Measurements from ENCODE around the gene WDCP.
"Not testable (repeated sequence)": the region's sequence is repeated elsewhere in the genome, so short reads cannot be mapped to it uniquely, and the experiment has no call there.

The WDCP gene

GRCh38 chr2:24058564-24059271, 11.5 kb upstream of the WDCP start:
- DNase-seq (ENCODE audit: low read depth in 3 of 3): no peak

- no peak for DNase-seq (ENCODE audit: low read depth in 3 of 3)
Measured at GRCh38 chr2:24055750-24056149, 8.6 kb upstream of the WDCP start.

- no peak for DNase-seq (ENCODE audit: low read depth in 3 of 3)
Measured at GRCh38 chr2:24054366-24055010, 7.3 kb upstream of the WDCP start.

GRCh38 chr2:24052951-24053350, 5.8 kb upstream of the WDCP start:
- no peak for DNase-seq (ENCODE audit: low read depth in 3 of 3)

DNA sequence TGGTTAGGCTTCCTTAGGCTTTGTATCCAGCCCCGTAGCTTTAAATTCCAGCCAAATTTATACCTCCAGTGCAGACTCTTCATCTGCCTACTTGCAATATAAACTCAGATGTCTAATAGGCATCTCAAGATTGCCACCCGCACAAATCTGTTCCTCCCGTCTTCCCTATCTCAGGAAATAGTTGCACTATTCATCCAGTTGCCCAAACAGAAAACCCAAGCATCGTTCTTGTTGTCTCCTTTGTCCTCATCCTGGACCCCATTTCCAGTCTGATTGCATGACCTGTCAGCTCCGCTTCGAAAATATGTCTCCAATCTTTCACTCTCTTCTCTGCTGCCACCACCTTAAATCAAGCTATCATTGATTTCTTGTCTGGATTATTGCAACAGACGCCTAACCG, 4.6 kb upstream of the WDCP start:
- no peak for DNase-seq (ENCODE audit: low read depth in 3 of 3)

GRCh38 chr2:24050041-24050979, 3.1 kb upstream of the WDCP start:
- peak in 1 of 3 donors; percentile 16 for DNase-seq (ENCODE audit: low read depth in 3 of 3)

DNA sequence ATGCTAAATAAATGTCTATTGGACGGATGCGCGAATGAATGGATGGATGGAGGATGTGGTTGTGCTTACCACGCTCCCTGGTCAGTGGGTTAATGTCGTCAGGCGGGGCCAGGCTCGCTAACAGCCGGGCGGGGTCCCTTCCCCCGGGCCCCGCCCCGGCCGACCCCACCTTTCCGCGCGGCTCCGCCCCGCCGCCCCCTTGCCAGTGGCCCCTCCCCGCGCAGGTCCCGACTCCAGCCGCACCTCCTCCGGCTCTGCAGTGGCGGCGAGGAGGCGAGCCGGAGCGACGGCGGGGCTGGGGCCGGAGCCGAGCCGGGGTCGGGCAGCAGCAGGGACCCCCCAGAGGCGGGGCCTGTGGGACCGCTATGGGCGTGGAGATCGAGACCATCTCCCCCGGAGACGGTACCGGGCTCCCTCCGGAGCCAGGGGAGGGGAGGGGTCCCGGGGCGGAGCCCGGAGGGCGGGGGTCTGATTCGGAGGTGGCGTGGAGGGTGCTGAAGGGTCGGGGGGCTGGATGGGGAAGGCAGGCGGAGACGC, 2.4 kb upstream of the WDCP start, which contains the start of gene FKBP1B:
Gene FKBP1B, plus strand, starts transcription at position 257 of the 537 bp plus-strand sequence. Its CDS starts 109 bp downstream, at position 366.
- peak in 1 of 3 donors; percentile 44 for DNase-seq (ENCODE audit: low read depth in 3 of 3)

GRCh38 chr2:24048769-24049484, 1.7 kb upstream of the WDCP start:
- DNase-seq (ENCODE audit: low read depth in 3 of 3): no peak

DNA sequence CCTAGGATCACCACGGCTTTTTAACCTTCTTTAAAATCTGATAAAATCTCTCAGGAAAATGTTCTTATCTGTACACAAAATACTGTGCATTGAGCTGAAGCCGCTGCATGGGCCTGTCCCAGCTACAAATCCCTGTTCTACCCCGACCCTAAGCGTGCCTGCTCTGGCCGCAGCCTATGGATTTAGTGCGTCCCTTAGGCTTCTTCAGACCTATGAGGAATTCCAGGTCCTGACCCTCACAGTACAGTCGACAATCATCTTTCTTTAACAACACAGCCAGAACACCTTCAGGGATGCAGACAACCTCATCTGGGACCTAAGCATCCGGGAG, 477 bp upstream of the WDCP start:
- DNase-seq (ENCODE audit: low read depth in 3 of 3): no peak

- DNase-seq (ENCODE audit: low read depth in 3 of 3): no peak
Measured at GRCh38 chr2:24046599-24046929, 627 bp downstream of the WDCP start.

DNA sequence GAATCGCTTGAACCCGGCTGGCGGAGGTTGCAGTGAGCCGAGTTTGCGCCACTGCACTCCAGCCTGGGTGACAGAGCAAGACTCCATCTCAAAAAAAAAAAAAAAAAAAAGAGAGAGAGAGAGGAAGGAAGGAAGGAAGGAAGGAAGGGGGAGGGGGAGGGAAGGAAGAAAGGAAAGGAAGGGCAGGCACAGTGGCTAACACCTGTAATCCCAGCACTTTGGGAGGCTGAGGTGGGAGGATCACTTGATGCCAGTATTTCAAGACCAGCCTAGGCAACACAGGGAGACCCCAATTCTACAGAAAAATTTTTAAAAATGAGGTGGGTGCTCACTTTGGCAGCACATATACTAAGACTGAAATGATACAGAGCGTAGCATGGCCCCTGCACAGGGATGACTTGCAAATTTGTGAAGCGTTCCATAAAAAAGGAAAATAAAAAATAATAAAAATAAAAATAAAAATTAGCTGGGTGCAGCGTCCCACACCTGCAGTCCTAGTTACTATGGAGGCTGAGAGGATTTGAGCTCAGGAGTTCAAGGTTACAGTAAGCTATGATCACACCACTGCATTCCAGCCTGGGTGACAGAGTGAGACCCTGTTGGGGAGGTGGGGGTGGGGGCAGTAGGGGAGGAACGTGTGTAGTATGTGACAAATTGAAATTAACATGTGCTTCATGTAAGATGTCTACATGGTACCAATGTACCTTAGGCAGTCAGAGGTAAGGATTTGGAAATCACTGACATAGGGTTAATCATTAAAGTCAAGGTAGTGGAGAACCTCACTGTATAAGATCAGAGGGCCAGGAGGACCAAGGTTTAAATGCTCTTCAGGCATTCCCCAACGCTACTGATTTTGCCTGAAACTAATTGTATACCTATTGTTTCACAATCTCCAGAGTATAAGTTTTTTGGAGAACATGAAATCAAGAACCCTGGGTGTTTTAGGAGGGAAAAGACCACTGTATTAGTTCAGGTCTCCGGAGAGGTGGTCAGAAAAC, 1.4 kb downstream of the WDCP start:
- DNase-seq (ENCODE audit: low read depth in 3 of 3): no peak

GRCh38 chr2:24043133-24043532, 4.1 kb downstream of the WDCP start:
- not testable (repeated sequence) for DNase-seq (ENCODE audit: low read depth in 3 of 3)

DNA sequence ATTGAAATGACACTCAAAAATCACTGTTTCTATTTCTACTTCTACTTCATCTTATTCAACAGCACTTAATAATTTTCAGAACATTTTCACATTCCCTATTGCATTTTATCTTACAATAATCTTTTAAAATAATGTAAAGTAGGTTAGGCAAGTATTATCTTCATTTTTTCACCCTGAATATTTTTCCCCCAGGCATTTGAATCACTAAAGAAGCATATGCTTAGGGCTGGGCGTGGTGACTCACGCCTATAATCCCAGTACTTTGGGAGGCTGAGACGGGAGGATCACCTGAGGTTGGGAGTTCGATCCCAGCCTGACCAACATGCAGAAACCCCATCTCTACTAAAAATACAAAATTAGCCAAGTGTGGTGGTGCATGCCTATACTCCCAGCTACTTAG, 6.7 kb downstream of the WDCP start:
- DNase-seq (ENCODE audit: low read depth in 3 of 3): no peak

DNA sequence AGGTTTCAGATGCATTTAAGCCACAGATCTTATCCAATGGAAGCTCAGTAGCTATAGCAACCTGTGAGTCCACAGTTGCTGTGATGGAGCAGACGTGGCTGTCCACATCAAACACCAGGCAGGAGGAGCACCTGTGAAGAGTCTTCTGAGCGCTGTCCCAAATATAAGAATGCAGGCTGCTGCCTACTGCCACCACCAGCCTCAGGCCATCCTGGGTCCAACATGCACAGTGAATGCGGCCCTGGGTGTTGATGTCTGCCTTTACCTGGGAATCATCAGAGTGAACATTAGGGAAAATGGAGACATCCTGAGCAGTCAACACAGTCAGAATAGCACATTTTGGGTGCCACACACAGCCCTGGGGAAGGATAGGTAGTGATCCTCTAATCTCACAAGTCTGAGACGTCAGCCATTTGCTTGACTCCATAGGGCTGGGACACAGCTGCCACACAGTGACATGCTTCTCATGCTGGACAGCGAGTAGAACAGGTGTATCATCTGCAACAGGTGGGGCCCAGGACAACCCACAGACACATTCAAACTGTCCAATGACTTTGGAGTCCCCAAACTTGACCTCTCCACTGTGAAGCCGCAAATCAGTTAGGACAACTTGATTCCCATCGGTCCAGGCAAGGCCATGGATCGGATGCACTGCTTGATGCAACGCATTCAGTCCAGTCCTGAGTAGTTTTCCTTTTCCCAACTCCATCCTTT, 8.2 kb downstream of the WDCP start:
- no peak for DNase-seq (ENCODE audit: low read depth in 3 of 3)

DNA sequence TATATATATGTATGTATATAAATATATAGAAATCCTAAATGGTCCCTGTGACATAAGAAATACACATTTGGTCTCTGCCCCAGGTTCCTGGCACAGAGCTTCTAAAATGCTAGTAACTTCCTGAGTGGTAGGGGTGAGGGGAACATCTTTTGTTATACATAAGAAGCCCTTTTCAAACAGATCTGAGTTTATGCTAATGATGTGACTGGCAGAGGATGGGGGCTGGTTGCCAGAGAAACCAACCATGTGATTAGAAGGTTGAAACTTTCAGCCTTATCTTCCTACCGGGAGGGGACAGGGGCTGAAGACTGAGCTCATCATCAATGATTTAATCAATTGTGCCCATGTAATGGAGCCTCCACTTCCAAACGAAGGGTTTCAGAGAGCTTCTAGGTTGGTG, 21.0 kb downstream of the WDCP start:
- DNase-seq (ENCODE audit: low read depth in 3 of 3): no peak

- no peak for DNase-seq (ENCODE audit: low read depth in 3 of 3)
Measured at GRCh38 chr2:24024996-24025663, 22.1 kb downstream of the WDCP start.

DNA sequence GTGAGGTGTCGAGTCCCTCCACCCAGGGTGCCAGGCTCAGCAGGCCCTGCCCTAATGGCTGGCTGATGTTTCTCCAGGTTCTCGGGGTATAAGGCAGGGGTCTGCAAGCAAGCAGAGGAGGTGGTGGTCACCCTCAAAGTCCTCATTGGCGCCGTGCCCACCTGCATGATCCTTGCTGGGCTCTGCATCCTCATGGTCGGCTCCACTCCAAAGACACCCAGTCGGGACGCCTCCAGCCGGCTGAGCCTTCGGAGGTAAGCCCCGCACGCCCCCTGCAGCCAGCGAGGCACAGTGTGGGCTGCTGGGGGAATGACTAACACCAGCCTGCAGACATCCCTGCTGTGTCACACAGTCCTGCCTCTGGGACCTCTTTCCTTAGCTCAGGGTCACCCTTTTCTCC, 23.2 kb downstream of the WDCP start:
- no peak for DNase-seq (ENCODE audit: low read depth in 3 of 3)

DNA sequence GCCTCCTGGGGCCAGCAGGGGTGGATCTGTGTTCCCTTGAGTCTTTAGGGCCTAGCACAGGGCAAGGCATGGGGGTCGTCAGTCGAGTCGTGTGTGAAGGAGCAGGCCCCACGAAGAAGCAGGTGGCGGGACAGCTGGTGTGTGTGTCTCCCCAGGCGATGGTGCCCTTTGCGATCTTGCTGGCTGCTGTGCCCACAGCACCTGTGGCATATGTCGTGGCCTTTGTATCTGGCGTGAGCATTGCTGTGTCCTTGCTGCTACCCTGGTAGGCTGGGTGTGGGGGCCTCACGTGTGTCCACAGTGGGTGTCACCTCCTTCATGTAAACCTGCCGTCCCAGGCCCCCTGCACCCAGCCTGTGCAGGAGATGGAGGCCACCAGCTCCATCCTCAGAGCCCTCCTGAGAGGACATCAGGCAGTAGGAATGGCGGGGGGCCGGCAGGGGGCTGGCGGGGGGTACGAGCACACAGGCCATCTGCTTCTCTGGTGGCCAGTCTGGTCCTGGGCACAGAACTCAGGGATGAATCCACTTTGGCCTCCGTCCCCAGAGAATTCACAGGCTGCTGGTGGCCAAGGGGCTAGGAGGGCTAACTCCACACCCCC, 24.1 kb downstream of the WDCP start:
- no peak for DNase-seq (ENCODE audit: low read depth in 3 of 3)

Data from stimulated activated CD4-positive, alpha-beta T cell treated with anti-CD3 and anti-CD28 coated beads, TNF-alpha, amount 100 ng/mL, for 48 hours (primary cell).